ENCODE results near the gene SST.

GRCh38 chr3:187679638-187680396 is 9.6 kb upstream of the SST start:
- TF ChIP-seq ZNF384 (IDR thresholded peaks at IDR 0.05) (peak; percentile 85), SUZ12 (IDR thresholded peaks at IDR 0.05) (no peak), FOXA1 (IDR thresholded peaks at IDR 0.05) (no peak), ARNT (IDR thresholded peaks at IDR 0.05) (no peak), L3MBTL2 (conservative IDR thresholded peaks at IDR 0.05) (no peak), CTBP1 (IDR thresholded peaks at IDR 0.05; ENCODE audit: borderline replicate concordance) (no peak), SP1 (IDR thresholded peaks at IDR 0.05) (no peak), BHLHE40 (IDR thresholded peaks at IDR 0.05; ENCODE audit: borderline replicate concordance) (no peak)

Measured in HEK293T (cell line).